ENCODE data around the gene ANGEL2.
"Not testable (repeated sequence)": the region's sequence is repeated elsewhere in the genome, so short reads cannot be mapped to it uniquely, and the experiment has no call there.

Gene ANGEL2

DNA sequence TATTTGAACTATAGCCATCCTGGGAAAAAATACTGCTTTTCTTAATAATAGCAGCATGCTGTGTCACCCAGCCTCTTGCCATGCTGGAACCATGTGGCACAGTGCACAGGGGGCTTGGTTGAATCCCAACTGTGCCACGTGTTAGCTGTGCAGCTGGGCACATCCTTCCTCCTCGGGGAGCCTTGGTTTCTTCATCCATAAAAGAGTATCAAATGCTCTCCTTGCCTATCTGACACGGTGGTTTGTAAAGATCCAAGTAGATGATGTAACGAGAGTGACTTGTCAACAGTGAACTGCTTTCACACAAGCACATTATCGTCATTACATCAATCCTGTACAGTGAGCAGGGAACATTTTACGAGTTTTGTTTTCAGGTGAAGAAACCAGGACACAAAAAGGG is 41.0 kb downstream of the ANGEL2 start:
- DNase-seq, result no peak

DNA sequence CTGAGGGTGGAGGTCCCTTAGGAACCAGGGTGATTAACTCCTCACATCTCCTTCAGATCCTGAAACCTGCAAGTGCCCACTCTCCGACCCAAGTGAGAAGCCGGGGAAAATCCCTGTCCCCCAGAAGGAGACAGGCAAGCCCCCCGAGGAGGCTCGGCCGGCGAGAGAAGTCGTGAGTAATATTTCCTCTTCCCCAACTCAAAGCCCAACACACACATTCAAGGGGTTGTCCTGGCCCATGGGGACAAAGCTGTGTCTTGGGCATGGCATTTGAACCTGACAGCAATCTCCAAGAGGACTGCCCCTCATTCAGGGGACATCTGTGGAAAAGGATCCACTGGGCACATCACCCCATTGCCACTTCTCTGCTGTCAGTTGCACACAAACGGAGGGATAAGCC is 41.8 kb downstream of the ANGEL2 start:
- DNase-seq, result no peak

DNA sequence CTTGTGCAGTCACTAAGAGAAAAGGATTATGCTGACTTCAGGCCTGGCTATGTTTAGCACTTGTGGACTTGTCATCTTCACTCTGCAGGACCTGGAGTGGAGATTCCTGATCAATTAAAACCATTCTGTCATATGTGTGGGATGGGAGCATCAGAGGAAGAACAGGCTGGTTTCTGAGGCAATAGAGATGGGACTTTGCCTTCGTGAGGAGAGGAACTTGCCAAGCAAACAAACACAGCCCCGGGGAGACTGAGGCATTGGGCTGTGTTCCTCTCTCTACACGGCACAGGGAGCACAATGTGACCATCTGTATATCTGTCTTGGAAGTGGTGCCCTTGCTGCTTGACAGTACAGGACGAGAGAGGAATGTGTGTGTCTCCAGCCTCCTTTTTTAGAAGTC is 42.2 kb downstream of the ANGEL2 start:
- no peak for DNase-seq

DNA sequence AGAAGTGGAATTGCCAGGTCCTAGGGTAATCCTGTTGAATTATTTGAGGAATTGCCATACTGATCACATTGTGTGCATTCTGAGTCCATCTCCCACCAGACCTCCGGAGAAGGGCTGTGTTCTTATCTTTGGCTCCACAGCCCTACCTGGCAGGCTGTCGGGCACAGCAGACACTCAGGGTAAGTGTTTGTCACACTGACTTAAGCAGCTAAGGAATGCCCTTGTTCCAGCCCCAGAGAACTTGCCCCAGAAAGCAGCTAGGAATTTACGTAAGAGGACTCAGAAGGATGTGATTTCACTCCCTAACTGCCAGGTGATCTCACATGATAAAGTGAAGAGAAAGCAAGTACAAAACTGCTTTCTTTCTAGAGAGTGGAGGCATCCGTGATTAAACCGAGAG is 44.4 kb downstream of the ANGEL2 start:
- DNase-seq, result no peak

DNA sequence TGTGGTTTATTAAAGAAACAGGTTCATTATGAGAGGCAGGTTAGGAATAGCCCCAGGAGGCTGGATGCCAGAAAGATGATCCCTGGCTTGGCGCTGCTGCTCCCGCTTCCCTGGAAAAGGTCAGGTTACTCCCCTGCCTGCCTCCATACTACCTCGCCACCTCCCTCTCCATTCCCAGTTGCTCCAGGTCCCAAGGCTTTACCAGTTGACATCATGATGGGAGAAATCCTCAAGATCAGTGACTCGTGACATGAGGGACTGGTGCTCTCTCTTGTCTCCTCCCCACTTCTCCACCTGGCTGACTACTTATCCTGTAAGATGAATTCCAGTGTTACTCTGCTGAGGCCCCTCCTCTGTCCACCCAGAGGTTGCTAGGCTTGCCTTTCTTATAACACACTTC is 45.6 kb downstream of the ANGEL2 start:
- no peak for DNase-seq

DNA sequence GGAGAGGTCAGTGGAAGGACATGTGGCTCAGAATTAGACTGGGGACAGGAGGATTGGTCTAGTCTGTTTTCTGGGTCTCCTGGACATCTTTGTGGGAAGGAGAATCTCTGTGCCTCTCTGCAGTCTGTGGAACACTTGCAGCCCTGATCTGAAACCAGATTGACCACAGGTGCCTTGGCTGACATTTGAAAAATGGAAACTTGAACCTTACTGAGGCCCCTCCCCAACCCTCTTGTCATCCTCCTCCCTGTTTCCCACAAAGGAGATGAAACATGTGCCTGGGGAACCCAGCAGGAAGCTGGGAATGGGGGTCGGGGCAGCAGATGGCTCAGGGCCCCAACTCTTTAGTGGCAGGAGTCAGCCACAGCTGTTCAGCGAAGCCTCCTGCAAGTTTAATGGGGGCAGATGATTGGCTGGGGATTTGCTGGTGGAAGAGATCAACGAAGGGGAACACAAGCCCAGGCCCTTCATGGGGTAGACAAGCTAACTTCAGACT is 47.3 kb downstream of the ANGEL2 start:
- peak; percentile 82 for DNase-seq

DNA sequence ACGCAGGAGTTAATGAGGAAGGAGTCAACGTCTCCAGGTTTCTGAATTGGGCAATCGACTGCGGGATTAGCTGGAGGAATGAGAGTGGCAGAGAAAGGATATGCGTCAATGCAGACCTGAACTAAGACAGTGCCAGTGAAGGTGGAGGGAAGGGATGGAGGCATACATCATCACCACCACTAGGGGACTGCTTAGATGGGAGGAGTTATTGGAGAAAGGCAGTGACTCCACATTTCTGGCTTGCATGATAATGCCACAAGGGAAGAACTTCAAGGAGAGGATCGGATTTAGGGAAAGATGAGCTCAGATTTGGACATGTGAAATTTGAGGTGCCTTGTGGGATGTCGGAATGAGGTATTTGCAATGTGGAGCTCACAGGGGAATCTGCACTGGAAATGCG is 47.9 kb downstream of the ANGEL2 start:
- peak; percentile 86 for DNase-seq

DNA sequence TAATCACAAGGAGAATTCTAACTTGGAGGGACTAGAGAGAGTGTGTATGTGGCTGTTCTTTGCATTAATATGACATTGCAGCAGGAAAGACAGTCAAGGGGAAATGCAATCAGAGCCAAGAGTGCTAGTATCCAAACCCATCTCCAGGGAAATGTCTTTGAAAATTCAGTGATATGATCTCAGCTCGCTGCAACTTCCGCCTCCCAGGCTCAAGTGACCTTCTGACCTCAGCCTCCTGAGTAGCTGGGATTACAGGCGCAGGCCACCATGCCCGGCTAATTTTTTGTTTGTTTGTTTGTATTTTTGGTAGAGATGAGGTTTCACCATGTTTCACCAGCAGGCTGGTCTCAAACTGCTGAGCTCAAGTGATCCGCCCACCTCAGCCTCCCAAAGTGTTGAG is 49.1 kb downstream of the ANGEL2 start:
- no peak for DNase-seq

DNA sequence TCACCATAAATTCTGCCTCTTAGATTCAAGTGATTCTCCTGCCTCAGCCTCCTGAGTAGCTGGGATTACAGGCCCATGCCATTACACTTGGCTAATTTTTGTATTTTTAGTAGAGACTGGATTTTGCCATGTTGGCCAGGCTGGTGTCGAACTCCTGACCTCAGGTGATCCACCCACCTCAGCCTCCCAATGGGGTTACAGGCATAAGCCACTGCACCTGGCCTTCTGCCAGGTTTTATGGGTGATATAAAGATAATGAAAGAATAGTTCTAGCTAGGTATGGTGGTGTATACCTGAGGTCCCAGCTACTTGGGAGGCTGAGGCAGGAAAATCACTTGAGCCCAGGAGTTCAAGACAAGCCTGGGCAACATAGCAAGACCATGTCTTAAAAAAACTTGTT is 50.7 kb downstream of the ANGEL2 start:
- not testable (repeated sequence) for DNase-seq

DNA sequence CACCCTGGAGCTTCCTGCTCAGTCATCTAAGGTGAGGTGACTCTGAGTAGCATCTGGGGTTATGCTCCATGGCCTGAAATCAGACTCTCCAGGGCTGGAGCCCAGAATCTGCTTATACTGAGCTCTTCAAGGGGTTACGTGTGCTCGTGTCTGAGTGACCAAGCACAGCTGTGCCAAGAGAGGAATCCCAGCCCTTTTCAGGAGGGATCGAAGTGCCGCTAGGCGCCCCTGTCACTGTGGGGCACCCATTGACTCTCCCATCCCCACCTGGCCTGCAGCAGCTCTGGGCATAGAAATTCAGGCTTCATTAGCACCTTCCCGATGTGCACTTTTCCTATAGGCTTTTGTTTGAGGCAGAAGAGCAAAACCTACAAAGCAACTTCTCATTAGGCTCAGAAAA is 51.6 kb downstream of the ANGEL2 start:
- no peak for DNase-seq

DNA sequence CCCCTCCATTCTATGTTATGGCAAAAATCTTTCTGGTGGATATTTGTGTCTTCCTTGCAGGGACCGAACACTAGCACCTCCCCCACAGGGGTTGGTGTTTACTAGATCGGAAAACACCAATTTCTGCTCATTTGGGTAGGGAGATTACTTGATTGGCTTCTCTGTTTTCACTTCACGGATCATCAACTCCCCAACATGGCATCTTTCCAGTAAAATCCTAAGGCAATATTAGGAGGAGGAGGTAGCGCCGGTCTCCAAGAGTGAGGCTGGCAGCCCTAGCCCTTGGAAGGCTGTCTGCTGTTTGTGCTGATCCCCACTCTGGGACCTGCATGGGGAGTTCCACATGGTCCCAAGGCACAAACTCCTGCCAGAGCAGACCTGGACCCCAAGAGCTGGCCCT is 53.2 kb downstream of the ANGEL2 start:
- no peak for DNase-seq

DNA sequence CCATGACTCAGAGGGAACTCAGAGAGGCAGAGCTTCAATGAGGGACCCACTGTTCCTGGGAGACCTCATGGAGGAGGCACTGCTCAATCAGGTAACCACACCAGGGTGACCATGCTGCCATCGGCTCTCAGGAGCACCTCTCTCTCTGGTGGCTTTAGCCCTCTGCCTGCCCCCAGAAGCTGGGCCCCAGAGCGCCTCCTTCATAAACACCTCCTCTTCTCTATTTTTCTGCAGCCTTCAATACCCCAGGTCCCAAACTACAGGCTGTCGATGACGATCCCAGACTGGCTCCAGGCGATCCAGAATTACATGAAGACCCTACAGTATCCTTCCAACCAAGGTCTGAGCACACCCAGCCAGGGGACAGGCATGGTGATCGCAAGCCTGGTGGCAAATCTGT is 54.7 kb downstream of the ANGEL2 start:
- DNase-seq, result no peak

DNA sequence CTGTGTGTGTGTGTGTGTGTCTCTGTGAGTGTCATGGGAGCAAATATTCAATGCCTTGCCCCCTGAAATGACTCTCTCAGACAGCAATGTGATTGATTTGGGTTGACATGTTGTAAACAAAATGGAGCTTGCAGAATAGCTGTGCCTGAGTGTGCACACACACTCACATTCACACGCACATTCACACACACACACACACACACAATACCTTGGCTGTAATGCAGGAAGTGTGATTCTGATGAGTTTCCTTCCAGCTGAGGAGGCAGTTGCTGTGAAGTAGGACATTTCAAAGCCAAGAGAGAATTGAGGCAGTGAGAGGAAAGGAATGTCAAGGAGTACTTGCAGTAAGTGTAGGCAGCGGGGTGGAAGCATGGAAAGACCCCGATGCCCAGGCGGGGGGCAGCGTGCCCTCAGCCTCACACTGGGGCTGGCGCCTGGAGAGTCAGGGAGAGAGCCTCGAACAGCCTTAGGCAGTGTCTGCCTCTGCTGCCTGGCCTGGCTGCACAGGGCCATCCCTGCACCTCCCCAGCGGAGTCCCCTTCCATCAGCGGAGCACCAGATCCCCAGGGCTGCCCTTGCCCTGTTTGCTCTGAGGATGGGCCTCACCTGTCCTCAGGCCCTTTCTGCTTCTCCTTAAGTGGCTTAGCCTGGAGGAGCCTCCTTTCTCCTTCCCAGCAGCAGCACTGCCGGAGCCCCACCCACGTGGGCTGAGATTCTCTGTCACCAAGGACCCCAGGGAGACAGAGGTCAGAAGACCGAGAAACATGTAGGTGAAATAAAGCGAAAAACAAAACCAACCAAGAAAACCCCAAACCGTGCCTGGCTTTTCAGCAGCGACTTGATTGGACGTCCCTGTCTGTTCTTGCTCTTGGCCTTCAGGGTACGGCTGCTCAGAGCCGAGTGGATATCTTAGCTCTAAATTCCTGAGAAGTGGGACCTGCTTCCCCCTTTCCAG is 56.1 kb downstream of the ANGEL2 start:
- DNase-seq, result no peak

DNA sequence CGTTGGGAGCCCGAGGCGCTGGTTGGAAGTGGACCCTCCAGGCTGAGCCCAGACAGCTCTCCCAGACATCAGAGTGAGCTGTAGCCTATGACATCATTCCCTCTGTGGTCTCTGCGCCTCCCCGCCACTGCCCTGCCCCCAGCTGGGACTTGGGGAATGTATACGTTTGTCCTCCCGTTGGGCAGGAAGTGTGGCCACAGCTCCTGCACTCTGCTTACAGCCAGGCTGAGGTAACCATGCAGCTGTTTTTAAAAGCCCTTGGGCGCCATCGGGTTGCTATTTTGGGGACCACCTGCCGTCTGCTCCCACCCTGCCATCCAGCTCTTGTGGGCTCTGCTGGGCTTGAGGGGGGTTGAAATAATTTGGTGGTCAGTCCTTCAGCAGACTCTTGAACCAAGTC is 57.5 kb downstream of the ANGEL2 start:
- DNase-seq, result no peak

DNA sequence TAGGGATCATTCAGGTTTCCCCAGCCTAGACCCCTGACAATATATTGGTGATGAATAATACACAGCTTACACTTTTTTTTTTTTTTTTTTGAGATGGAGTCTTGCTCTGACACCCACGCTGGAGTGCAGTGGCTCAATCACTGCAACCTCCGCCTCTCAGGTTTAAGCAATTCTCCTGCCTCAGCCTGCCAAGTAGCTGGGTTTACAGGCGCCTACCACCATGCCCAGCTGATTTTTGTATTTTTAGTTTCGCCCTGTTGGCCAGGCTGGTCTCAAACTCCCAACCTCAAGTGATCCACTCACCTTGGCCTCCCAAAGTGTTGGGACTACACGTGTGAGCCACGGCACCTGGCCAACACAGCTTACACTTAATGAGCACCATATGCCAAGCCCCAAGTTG is 58.1 kb downstream of the ANGEL2 start:
- DNase-seq, result no peak

DNA sequence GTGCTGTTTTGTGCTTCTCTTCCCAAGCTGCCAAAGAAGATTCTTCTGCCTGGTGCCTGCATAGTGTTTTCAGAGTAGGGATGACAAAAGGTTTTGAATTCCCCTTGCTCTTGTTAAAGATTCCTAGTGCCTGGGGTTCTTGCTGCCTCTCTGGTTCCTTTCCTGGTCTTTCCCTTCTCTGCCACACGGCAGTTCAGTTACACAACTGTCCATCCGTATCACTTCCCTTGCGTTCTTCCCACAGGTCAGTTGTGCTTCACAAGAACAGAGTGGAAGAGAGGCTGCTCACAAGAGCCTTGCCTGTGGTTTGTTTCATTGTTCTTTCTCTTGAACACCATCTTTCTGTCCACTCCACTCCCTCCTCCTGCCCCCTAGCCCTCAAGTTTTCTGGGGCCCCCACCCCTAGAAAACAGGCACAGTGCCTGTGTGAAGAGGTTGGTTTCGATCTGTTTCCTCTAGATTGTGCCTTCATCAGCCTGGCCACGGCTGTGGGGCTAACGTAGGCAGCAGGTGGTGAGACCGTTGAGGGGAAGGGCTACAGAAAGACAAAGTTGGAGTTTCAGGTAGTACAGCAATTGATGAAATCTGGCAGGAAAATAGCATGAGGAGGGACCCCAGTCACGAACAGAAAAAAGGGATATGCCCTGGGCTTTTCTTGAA is 59.6 kb downstream of the ANGEL2 start:
- DNase-seq, result no peak

DNA sequence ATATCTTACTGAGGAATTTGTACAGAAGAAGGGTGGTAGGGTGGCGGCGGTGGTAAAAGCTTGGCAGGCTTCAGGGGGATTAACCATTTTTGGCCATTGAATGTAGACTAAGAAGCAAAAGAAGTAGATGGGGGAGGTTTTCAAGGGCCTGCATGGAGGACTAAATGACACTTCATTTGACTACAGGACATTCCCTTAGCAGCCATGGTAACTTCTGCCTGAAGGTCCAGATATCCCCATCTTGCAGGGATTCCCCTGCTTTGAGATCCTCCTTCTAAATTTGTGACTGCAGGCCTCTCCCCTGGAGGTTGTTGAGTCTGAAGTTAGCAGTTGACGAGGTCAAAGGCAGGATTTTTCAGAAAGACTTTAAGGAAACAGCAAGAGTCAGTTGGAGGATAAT is 60.6 kb downstream of the ANGEL2 start:
- no peak for DNase-seq

DNA sequence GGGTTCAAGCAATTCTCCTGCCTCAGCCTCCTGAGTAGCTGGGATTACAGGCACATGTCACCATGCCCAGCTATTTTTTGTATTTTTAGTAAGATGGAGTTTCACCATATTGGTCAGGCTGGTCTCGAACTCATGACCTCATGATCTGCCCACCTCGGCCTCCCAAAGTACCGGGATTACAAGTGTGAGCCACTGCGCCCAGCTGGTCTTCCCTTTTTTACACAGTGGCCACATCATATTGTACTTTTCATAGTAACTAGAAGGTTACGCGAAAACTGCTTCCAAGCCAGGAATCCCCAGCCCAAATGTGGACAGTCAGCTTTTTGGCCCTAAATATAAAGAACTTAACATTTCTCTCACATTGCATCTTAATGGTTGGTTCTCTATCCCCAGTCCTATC is 61.2 kb downstream of the ANGEL2 start:
- no peak for DNase-seq

DNA sequence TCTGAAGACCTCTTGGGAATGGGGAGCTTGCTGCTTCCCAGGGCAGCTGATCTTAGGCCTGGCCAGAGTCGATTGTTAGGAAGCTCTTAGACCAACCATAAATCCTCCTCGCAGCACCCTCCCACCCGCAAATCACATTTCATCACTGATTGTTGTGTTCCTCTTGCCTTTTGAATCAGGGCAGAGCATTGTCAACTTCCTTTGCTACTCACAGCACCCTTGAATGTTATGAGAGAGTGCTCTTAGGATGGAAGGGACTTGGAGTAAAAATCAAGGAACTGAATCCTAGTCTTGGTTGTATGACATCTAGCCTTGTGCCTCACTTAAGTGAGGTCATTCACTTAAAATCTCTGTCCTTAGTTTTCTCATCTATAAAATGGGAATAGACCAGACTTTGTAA is 62.3 kb downstream of the ANGEL2 start:
- DNase-seq, result no peak

DNA sequence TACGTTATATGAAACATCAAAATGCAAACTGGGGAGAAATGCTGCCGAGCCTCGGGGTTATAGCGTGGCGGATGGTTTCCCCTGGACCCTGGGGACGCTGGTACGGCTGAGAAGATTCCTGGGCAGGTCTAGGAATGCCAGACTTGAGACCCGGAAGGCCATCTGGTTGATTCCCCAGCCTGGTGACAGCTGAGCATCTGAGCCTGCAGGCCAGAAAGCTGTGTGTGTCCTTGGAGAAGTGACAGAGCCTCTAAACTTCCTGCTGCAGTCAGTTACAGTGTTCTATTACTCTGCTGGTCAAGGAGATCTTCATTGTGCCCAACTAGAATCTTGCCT is 63.1 kb downstream of the ANGEL2 start:
- peak; percentile 24 for DNase-seq

DNA sequence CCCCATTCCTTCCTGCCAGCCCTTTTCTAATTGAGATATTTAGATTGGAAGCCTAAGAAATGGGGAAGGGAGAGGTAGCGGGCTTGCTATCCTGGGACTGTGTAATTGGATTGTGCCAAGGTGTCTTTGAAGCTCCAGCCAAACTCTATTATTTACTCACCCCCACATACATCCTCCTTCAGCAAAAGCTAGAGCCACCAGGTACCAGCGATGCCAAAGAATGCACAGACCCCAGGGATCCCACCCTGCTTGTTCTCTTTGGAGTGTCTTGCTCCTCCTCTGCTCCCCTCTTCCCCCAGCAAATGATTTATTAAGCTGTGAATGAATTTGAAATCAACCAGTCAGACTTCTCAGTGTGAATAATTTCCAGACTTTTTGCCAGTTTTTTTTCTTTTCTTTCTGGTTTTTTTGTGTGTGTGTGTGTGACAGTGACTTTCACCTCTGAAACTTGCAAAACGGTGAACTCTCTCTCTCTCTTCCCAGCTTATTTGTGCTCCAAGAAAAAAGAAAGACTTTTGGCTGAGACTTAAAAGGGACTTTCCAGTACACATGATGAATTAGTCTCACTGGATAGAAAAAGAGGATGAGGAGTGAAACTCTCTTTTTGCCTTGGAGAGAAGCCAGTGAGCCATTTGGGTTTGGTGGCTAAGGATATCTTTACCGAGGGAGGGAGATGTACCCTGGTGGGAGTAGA is 63.6 kb downstream of the ANGEL2 start:
- no peak for DNase-seq

DNA sequence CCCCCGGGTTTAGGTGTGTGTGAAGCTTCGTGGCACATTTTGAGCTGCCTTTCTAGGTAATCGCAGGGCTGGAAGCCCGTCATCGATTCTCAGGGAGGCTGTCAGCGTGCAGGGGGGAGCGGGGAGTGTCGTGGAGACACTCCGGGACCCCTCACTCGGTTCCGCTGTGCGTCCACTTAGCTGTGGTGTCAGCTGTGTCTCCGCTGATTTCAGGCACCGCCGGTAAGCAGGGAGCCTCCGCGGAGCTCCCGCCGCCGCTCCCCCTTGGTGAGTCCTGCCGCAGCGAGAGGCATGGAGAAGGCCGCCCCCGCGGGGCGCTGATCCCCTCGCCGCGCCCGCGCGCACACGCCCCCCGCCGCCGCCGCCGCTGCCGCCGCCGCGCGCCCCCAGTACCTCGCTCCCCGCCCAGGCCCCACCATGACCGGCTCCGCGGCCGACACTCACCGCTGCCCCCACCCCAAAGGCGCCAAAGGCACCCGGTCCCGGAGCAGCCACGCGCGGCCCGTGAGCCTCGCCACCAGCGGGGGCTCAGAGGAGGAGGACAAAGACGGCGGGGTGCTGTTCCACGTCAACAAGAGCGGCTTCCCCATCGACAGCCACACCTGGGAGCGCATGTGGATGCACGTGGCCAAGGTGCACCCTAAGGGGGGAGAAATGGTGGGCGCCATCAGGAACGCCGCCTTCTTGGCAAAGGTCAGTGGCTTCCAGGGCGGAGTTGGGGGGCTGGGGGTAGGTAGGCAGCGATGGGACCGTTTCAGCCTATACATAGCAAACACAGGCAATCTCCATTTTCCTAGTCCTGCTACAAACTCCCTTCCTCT is 64.3 kb downstream of the ANGEL2 start:
- DNase-seq, result peak; percentile 67

Measured in NCI-H82 (cell line).